GM21576 (cell line): Measurements from ENCODE around the gene DYNC2H1.
"Not testable (repeated sequence)": the region's sequence is repeated elsewhere in the genome, so short reads cannot be mapped to it uniquely, and the experiment has no call there.

Experiments used
- ATAC-seq: cut with Tn5 transposase; IDR thresholded peaks from one replicate; pipeline ENCODE4 v1.9.1; 2021; ENCODE audit warnings: mild to moderate bottlenecking, moderate library complexity; ENCODE audit not compliant: unreplicated experiment

Gene DYNC2H1

GRCh38 chr11:103125462-103125861, 16.2 kb downstream of the DYNC2H1 start:
- no peak for ATAC-seq

GRCh38 chr11:103141986-103142385, 32.8 kb downstream of the DYNC2H1 start:
- not testable (repeated sequence) for ATAC-seq

GRCh38 chr11:103147627-103148026, 38.4 kb downstream of the DYNC2H1 start:
- no peak for ATAC-seq

- no peak for ATAC-seq
Observed at GRCh38 chr11:103157542-103157941, 48.3 kb downstream of the DYNC2H1 start.

GRCh38 chr11:103164093-103164796, 55.0 kb downstream of the DYNC2H1 start:
- no peak for ATAC-seq

GRCh38 chr11:103167166-103167565, 57.9 kb downstream of the DYNC2H1 start:
- ATAC-seq: no peak

- ATAC-seq: no peak
Observed at GRCh38 chr11:103170865-103171264, 61.6 kb downstream of the DYNC2H1 start.

- no peak for ATAC-seq
Observed at GRCh38 chr11:103175461-103176129, 66.4 kb downstream of the DYNC2H1 start.

GRCh38 chr11:103183981-103184611, 74.9 kb downstream of the DYNC2H1 start:
- ATAC-seq: no peak

GRCh38 chr11:103202048-103202651, 92.9 kb downstream of the DYNC2H1 start:
- no peak for ATAC-seq

GRCh38 chr11:103210543-103210942, 101.3 kb downstream of the DYNC2H1 start:
- ATAC-seq: no peak

- no peak for ATAC-seq
Observed at GRCh38 chr11:103215812-103216211, 106.6 kb downstream of the DYNC2H1 start.

GRCh38 chr11:103220133-103220532, 110.9 kb downstream of the DYNC2H1 start:
- ATAC-seq: no peak

GRCh38 chr11:103222806-103223205, 113.6 kb downstream of the DYNC2H1 start:
- no peak for ATAC-seq

GRCh38 chr11:103228807-103229206, 119.6 kb downstream of the DYNC2H1 start:
- no peak for ATAC-seq

GRCh38 chr11:103234974-103235373, 125.7 kb downstream of the DYNC2H1 start:
- ATAC-seq: no peak

- no peak for ATAC-seq
Observed at GRCh38 chr11:103241574-103241973, 132.3 kb downstream of the DYNC2H1 start.

- no peak for ATAC-seq
Observed at GRCh38 chr11:103254123-103254522, 144.9 kb downstream of the DYNC2H1 start.

- no peak for ATAC-seq
Observed at GRCh38 chr11:103257360-103257759, 148.1 kb downstream of the DYNC2H1 start.

GRCh38 chr11:103266167-103266831, 157.1 kb downstream of the DYNC2H1 start:
- no peak for ATAC-seq

- ATAC-seq: no peak
Observed at GRCh38 chr11:103272876-103273275, 163.7 kb downstream of the DYNC2H1 start.
